Osteocyte (in vitro differentiated cells): Measurements from ENCODE around the gene IZUMO3. TPM values are rescaled to one million over a fixed set of nuclear protein-coding genes. Genes with fewer than 3 reads are reported as not detected.
"Not testable (repeated sequence)": the region's sequence is repeated elsewhere in the genome, so short reads cannot be mapped to it uniquely, and the experiment has no call there.

Experiments
- DNase-seq: peaks from one replicate; pipeline ENCODE4 v3.0.0; 2021; ENCODE audit warnings: mixed read lengths; ENCODE audit not compliant: unreplicated experiment; ENCODE audit errors: extremely low spot score
- H3K27ac Mint-ChIP-seq: one replicate; pipeline ENCODE4 v1.8.0; 2021; ENCODE audit warnings: mild to moderate bottlenecking, mixed read lengths; ENCODE audit not compliant: unreplicated experiment
- H3K27me3 Mint-ChIP-seq: one replicate; pipeline ENCODE4 v1.8.0; 2021; ENCODE audit warnings: mixed read lengths; ENCODE audit not compliant: unreplicated experiment
- H3K36me3 Mint-ChIP-seq: one replicate; pipeline ENCODE4 v1.8.0; 2021; ENCODE audit warnings: mixed read lengths; ENCODE audit not compliant: unreplicated experiment
- H3K4me1 Mint-ChIP-seq: one replicate; pipeline ENCODE4 v1.8.0; 2021; ENCODE audit warnings: mixed read lengths; ENCODE audit not compliant: unreplicated experiment
- H3K4me3 Mint-ChIP-seq: one replicate; pipeline ENCODE4 v1.8.0; 2021; ENCODE audit warnings: mild to moderate bottlenecking, moderate library complexity, mixed read lengths; ENCODE audit not compliant: unreplicated experiment
- H3K9me3 Mint-ChIP-seq: one replicate; pipeline ENCODE4 v1.8.0; 2021; ENCODE audit warnings: mixed read lengths; ENCODE audit not compliant: unreplicated experiment
- CTCF ChIP-seq: fragments of 200-600 bp; sonication (generic); IDR thresholded peaks from 2 replicates; pipeline ENCODE4 v1.5.0; 2021; ENCODE audit warnings: antibody characterized with exemption, mild to moderate bottlenecking, moderate library complexity
- total RNA-seq: library from RNA; stranded (reverse); gene quantifications from 2 replicates; pipeline ENCODE4 v1.2.1, GENCODE V29; 2021

The IZUMO3 gene
- total RNA-seq, 1 donor from 2014 or later, result not detected

GRCh38 chr9:24582146-24583126 is 36.7 kb upstream of the IZUMO3 start:
- DNase-seq, result no peak
- H3K27me3 Mint-ChIP-seq, result no peaks in the 10 kb centered on the region
- H3K4me1 Mint-ChIP-seq, result no peaks in the 10 kb centered on the region
- H3K9me3 Mint-ChIP-seq, result peaks cover 28% of the 10 kb centered on the region
- H3K36me3 Mint-ChIP-seq, result no peaks in the 10 kb centered on the region
- no peak for TF ChIP-seq CTCF
- H3K27ac Mint-ChIP-seq, result no peak overlapping the region
- H3K4me3 Mint-ChIP-seq, result no peak overlapping the region

- H3K4me3 Mint-ChIP-seq, DNase-seq, H3K36me3 Mint-ChIP-seq, H3K27me3 Mint-ChIP-seq, H3K27ac Mint-ChIP-seq, H3K4me1 Mint-ChIP-seq: not testable (repeated sequence)
- H3K9me3 Mint-ChIP-seq, result peaks cover 16% of the 10 kb centered on the region
These were observed 34.3 kb upstream of the IZUMO3 start for GRCh38 chr9:24580005-24580404.

GRCh38 chr9:24572406-24572805 is 26.7 kb upstream of the IZUMO3 start:
- Mint-ChIP-seq H3K36me3 (no peaks in the 10 kb centered on the region), H3K27ac (no peak overlapping the region)

GRCh38 chr9:24561957-24562356 is 16.3 kb upstream of the IZUMO3 start:
- Mint-ChIP-seq H3K4me3 (no peak overlapping the region), H3K4me1 (no peaks in the 10 kb centered on the region), H3K36me3 (no peaks in the 10 kb centered on the region), H3K27ac (no peak overlapping the region), H3K27me3 (no peaks in the 10 kb centered on the region), H3K9me3 (peaks cover 21% of the 10 kb centered on the region)
- TF ChIP-seq CTCF, result no peak
- no peak for DNase-seq

More at GRCh38 chr9:24572406-24572805, 26.7 kb upstream of the IZUMO3 start:
- no peaks in the 10 kb centered on the region for H3K4me1 Mint-ChIP-seq
- TF ChIP-seq CTCF, result no peak
- peaks cover 18% of the 10 kb centered on the region for H3K9me3 Mint-ChIP-seq
- no peak overlapping the region for H3K4me3 Mint-ChIP-seq
- no peak for DNase-seq
- H3K27me3 Mint-ChIP-seq, result no peaks in the 10 kb centered on the region

GRCh38 chr9:24553183-24553552 is 7.5 kb upstream of the IZUMO3 start:
- no peak for DNase-seq

More at GRCh38 chr9:24553183-24553552, 7.5 kb upstream of the IZUMO3 start:
- Mint-ChIP-seq H3K4me3 (no peak overlapping the region), H3K4me1 (no peaks in the 10 kb centered on the region), H3K36me3 (no peaks in the 10 kb centered on the region), H3K9me3 (peaks cover 12% of the 10 kb centered on the region), H3K27me3 (no peaks in the 10 kb centered on the region), H3K27ac (no peak overlapping the region)
- no peak for TF ChIP-seq CTCF
